ENCODE data around the gene NTF3.
"Not testable (repeated sequence)": the region's sequence is repeated elsewhere in the genome, so short reads cannot be mapped to it uniquely, and the experiment has no call there.

The NTF3 gene

DNA sequence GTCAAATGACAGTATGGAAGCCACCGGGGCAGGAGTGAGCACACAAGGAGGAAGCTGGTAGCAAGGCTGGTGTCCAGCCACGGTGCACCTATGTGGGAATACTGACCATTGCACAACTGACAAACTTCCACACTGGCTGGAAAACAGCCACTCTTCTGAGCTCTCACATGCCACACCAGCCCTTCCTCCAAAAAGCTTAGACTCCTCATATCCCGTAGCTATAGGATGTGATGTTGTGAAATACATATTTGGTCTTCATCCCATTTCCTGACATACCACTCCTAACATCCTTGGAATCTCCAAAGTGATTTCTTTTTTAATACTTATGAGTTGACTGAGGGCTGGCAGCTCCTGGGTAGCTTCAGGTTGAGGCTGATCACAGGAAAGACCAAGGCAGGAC is 103.6 kb downstream of the NTF3 start:
- Histone ChIP-seq H3K36me3 (ENCODE audit: insufficient read depth, low read length) (no peaks in the 10 kb centered on the region), H3K9me2 (replicated peaks; ENCODE audit: low read depth, low read length) (no peaks in the 10 kb centered on the region), H3K27me3 (ENCODE audit: insufficient read depth, low read length, poor library complexity, severe bottlenecking) (peaks cover 22% of the 10 kb centered on the region), H3K4me2 (ENCODE audit: low read depth, low read length, poor library complexity, severe bottlenecking) (no peak overlapping the region), H4K20me1 (ENCODE audit: insufficient read depth, low read length, poor library complexity, severe bottlenecking) (no peaks in the 10 kb centered on the region), H3K9me3 (ENCODE audit: insufficient read depth, low read depth, low read length) (no peaks in the 10 kb centered on the region), H3F3A (ENCODE audit: low read depth) (no peaks in the 10 kb centered on the region), H3K79me2 (ENCODE audit: insufficient read depth, low read length) (no peaks in the 10 kb centered on the region), H3K9ac (ENCODE audit: low read depth, low read length, poor library complexity, severe bottlenecking) (no peak overlapping the region), H2AFZ (ENCODE audit: low read length) (no peak overlapping the region), H3K4me1 (ENCODE audit: insufficient read depth, low read length, poor library complexity, severe bottlenecking) (no peaks in the 10 kb centered on the region), H3K4me3 (ENCODE audit: low read length, poor library complexity, severe bottlenecking) (no peak overlapping the region)
- TF ChIP-seq CTCF (conservative IDR thresholded peaks at IDR 0.05; ENCODE audit: low read length) (no peak), EZH2phosphoT487 (IDR thresholded peaks at IDR 0.05; ENCODE audit: borderline replicate concordance) (no peak)

GRCh38 chr12:5537026-5537615 is 105.2 kb downstream of the NTF3 start:
- H3F3A ChIP-seq (ENCODE audit: low read depth); H3K9me2 ChIP-seq (replicated peaks; ENCODE audit: low read depth, low read length); H3K9ac ChIP-seq (ENCODE audit: low read depth, low read length, poor library complexity, severe bottlenecking); H3K27me3 ChIP-seq (ENCODE audit: insufficient read depth, low read length, poor library complexity, severe bottlenecking); H3K9me3 ChIP-seq (ENCODE audit: insufficient read depth, low read depth, low read length); H2AFZ ChIP-seq (ENCODE audit: low read length); H3K4me1 ChIP-seq (ENCODE audit: insufficient read depth, low read length, poor library complexity, severe bottlenecking); H3K4me2 ChIP-seq (ENCODE audit: low read depth, low read length, poor library complexity, severe bottlenecking); H3K4me3 ChIP-seq (ENCODE audit: low read length, poor library complexity, severe bottlenecking); H4K20me1 ChIP-seq (ENCODE audit: insufficient read depth, low read length, poor library complexity, severe bottlenecking); H3K36me3 ChIP-seq (ENCODE audit: insufficient read depth, low read length); H3K79me2 ChIP-seq (ENCODE audit: insufficient read depth, low read length): not testable (repeated sequence)

- Histone ChIP-seq H3K36me3 (ENCODE audit: insufficient read depth, low read length) (no peaks in the 10 kb centered on the region), H3K9ac (ENCODE audit: low read depth, low read length, poor library complexity, severe bottlenecking) (no peak overlapping the region), H4K20me1 (ENCODE audit: insufficient read depth, low read length, poor library complexity, severe bottlenecking) (no peaks in the 10 kb centered on the region), H3F3A (ENCODE audit: low read depth) (no peaks in the 10 kb centered on the region), H3K4me3 (ENCODE audit: low read length, poor library complexity, severe bottlenecking) (no peak overlapping the region), H3K4me2 (ENCODE audit: low read depth, low read length, poor library complexity, severe bottlenecking) (no peak overlapping the region), H3K4me1 (ENCODE audit: insufficient read depth, low read length, poor library complexity, severe bottlenecking) (no peaks in the 10 kb centered on the region), H3K27me3 (ENCODE audit: insufficient read depth, low read length, poor library complexity, severe bottlenecking) (peaks cover under 1% of the 10 kb centered on the region), H3K9me3 (ENCODE audit: insufficient read depth, low read depth, low read length) (no peaks in the 10 kb centered on the region), H2AFZ (ENCODE audit: low read length) (no peak overlapping the region), H3K79me2 (ENCODE audit: insufficient read depth, low read length) (no peaks in the 10 kb centered on the region), H3K9me2 (replicated peaks; ENCODE audit: low read depth, low read length) (no peaks in the 10 kb centered on the region)
- TF ChIP-seq EZH2phosphoT487 (IDR thresholded peaks at IDR 0.05; ENCODE audit: borderline replicate concordance): no peak
- TF ChIP-seq CTCF (conservative IDR thresholded peaks at IDR 0.05; ENCODE audit: low read length): no peak
Measured at GRCh38 chr12:5537771-5538170, 105.9 kb downstream of the NTF3 start.

Data from Loucy (cell line).